Activated naive CD8-positive, alpha-beta T cell (primary cell): Measurements from ENCODE around the gene TRIM44.
"Not testable (repeated sequence)": the region's sequence is repeated elsewhere in the genome, so short reads cannot be mapped to it uniquely, and the experiment has no call there.

Experiments
- H3K27ac Mint-ChIP-seq: one replicate; pipeline ENCODE4 v1.8.0; 2021; ENCODE audit warnings: mixed read lengths
- H3K27me3 Mint-ChIP-seq: one replicate; pipeline ENCODE4 v1.8.0; 2021; ENCODE audit warnings: mixed read lengths
- H3K36me3 Mint-ChIP-seq: one replicate; pipeline ENCODE4 v1.8.0; 2021; ENCODE audit warnings: mixed read lengths
- H3K4me1 Mint-ChIP-seq: one replicate; pipeline ENCODE4 v1.8.0; 2021; ENCODE audit warnings: low read depth, mixed read lengths
- H3K4me3 Mint-ChIP-seq: one replicate; pipeline ENCODE4 v1.8.0; 2021; ENCODE audit warnings: mild to moderate bottlenecking, mixed read lengths
- H3K9me3 Mint-ChIP-seq: one replicate; pipeline ENCODE4 v1.8.0; 2021; ENCODE audit warnings: low read depth, mixed read lengths

TRIM44 gene

GRCh38 chr11:35764417-35764816 lies 101.8 kb downstream of the TRIM44 start:
- H3K4me3 Mint-ChIP-seq: no peak overlapping the region
- H3K27me3 Mint-ChIP-seq: no peaks in the 10 kb centered on the region
- H3K4me1 Mint-ChIP-seq: peaks cover 45% of the 10 kb centered on the region
- peaks cover 39% of the 10 kb centered on the region for H3K36me3 Mint-ChIP-seq
- H3K27ac Mint-ChIP-seq: no peak overlapping the region
- H3K9me3 Mint-ChIP-seq: peaks cover 4% of the 10 kb centered on the region

- Mint-ChIP-seq H3K36me3 (peaks cover 42% of the 10 kb centered on the region), H3K27ac (no peak overlapping the region), H3K9me3 (peaks cover 4% of the 10 kb centered on the region), H3K4me1 (peaks cover 37% of the 10 kb centered on the region), H3K27me3 (no peaks in the 10 kb centered on the region), H3K4me3 (no peak overlapping the region)
Measured at GRCh38 chr11:35765211-35765610, 102.6 kb downstream of the TRIM44 start.

GRCh38 chr11:35766651-35767050 lies 104.1 kb downstream of the TRIM44 start:
- H3K27ac Mint-ChIP-seq: no peak overlapping the region
- H3K27me3 Mint-ChIP-seq: no peaks in the 10 kb centered on the region
- peaks cover 45% of the 10 kb centered on the region for H3K36me3 Mint-ChIP-seq
- peaks cover 24% of the 10 kb centered on the region for H3K4me1 Mint-ChIP-seq
- no peak overlapping the region for H3K4me3 Mint-ChIP-seq
- H3K9me3 Mint-ChIP-seq: peaks cover 4% of the 10 kb centered on the region

- not testable (repeated sequence) for H3K4me3 Mint-ChIP-seq, H3K27me3 Mint-ChIP-seq, H3K27ac Mint-ChIP-seq
- H3K9me3 Mint-ChIP-seq: peaks cover 13% of the 10 kb centered on the region
- peaks cover 12% of the 10 kb centered on the region for H3K4me1 Mint-ChIP-seq
- H3K36me3 Mint-ChIP-seq: peaks cover 41% of the 10 kb centered on the region
Measured at GRCh38 chr11:35770425-35770824, 107.8 kb downstream of the TRIM44 start.

- Mint-ChIP-seq H3K36me3 (peaks cover 41% of the 10 kb centered on the region), H3K27ac (no peak overlapping the region), H3K9me3 (peaks cover 13% of the 10 kb centered on the region), H3K4me3 (no peak overlapping the region), H3K4me1 (peaks cover 12% of the 10 kb centered on the region), H3K27me3 (no peaks in the 10 kb centered on the region)
Measured at GRCh38 chr11:35771722-35772121, 109.1 kb downstream of the TRIM44 start.

GRCh38 chr11:35777241-35777640 lies 114.7 kb downstream of the TRIM44 start:
- H3K27me3 Mint-ChIP-seq, H3K4me3 Mint-ChIP-seq, H3K27ac Mint-ChIP-seq: not testable (repeated sequence)
- peaks cover 13% of the 10 kb centered on the region for H3K9me3 Mint-ChIP-seq
- H3K36me3 Mint-ChIP-seq: peaks cover 27% of the 10 kb centered on the region
- H3K4me1 Mint-ChIP-seq: peaks cover 29% of the 10 kb centered on the region

- H3K4me3 Mint-ChIP-seq, H3K27me3 Mint-ChIP-seq, H3K9me3 Mint-ChIP-seq, H3K27ac Mint-ChIP-seq: not testable (repeated sequence)
- Mint-ChIP-seq H3K36me3 (peaks cover 17% of the 10 kb centered on the region), H3K4me1 (peaks cover 40% of the 10 kb centered on the region)
Measured at GRCh38 chr11:35778943-35779342, 116.4 kb downstream of the TRIM44 start.

- Mint-ChIP-seq H3K9me3 (peaks cover 4% of the 10 kb centered on the region), H3K27me3 (no peaks in the 10 kb centered on the region)
Measured at GRCh38 chr11:35779409-35779808, 116.8 kb downstream of the TRIM44 start.

GRCh38 chr11:35780951-35781860 lies 118.6 kb downstream of the TRIM44 start:
- H3K9me3 Mint-ChIP-seq: peaks cover 4% of the 10 kb centered on the region
- peaks cover 13% of the 10 kb centered on the region for H3K36me3 Mint-ChIP-seq
- H3K4me3 Mint-ChIP-seq: no peak overlapping the region
- H3K4me1 Mint-ChIP-seq: peaks cover 57% of the 10 kb centered on the region
- H3K27me3 Mint-ChIP-seq: no peaks in the 10 kb centered on the region
- no peak overlapping the region for H3K27ac Mint-ChIP-seq

More at GRCh38 chr11:35779409-35779808, 116.8 kb downstream of the TRIM44 start:
- Mint-ChIP-seq H3K27ac (no peak overlapping the region), H3K4me1 (peaks cover 43% of the 10 kb centered on the region), H3K4me3 (no peak overlapping the region), H3K36me3 (peaks cover 15% of the 10 kb centered on the region)

GRCh38 chr11:35781861-35782470 lies 119.4 kb downstream of the TRIM44 start:
- Mint-ChIP-seq H3K27me3 (no peaks in the 10 kb centered on the region), H3K36me3 (peaks cover 11% of the 10 kb centered on the region), H3K4me3 (no peak overlapping the region), H3K9me3 (peaks cover 4% of the 10 kb centered on the region), H3K4me1 (peaks cover 64% of the 10 kb centered on the region), H3K27ac (peak overlapping the region; percentile 34)

- Mint-ChIP-seq H3K27me3 (no peaks in the 10 kb centered on the region), H3K36me3 (peaks cover 10% of the 10 kb centered on the region), H3K9me3 (no peaks in the 10 kb centered on the region), H3K27ac (no peak overlapping the region), H3K4me1 (peaks cover 72% of the 10 kb centered on the region), H3K4me3 (no peak overlapping the region)
Measured at GRCh38 chr11:35783809-35784208, 121.2 kb downstream of the TRIM44 start.

GRCh38 chr11:35784699-35785098 lies 122.1 kb downstream of the TRIM44 start:
- peaks cover 7% of the 10 kb centered on the region for H3K36me3 Mint-ChIP-seq
- H3K27ac Mint-ChIP-seq: peak overlapping the region; percentile 43
- peak overlapping the region; percentile 18 for H3K4me3 Mint-ChIP-seq
- peaks cover 70% of the 10 kb centered on the region for H3K4me1 Mint-ChIP-seq
- H3K27me3 Mint-ChIP-seq: no peaks in the 10 kb centered on the region
- H3K9me3 Mint-ChIP-seq: no peaks in the 10 kb centered on the region

GRCh38 chr11:35785287-35786167 lies 123.0 kb downstream of the TRIM44 start:
- no peak overlapping the region for H3K4me3 Mint-ChIP-seq
- H3K36me3 Mint-ChIP-seq: peaks cover 7% of the 10 kb centered on the region
- peaks cover 66% of the 10 kb centered on the region for H3K4me1 Mint-ChIP-seq
- no peaks in the 10 kb centered on the region for H3K9me3 Mint-ChIP-seq
- H3K27me3 Mint-ChIP-seq: no peaks in the 10 kb centered on the region
- H3K27ac Mint-ChIP-seq: peak overlapping the region; percentile 2

GRCh38 chr11:35786188-35786587 lies 123.6 kb downstream of the TRIM44 start:
- H3K27me3 Mint-ChIP-seq: no peaks in the 10 kb centered on the region
- peaks cover 7% of the 10 kb centered on the region for H3K36me3 Mint-ChIP-seq
- H3K27ac Mint-ChIP-seq: no peak overlapping the region
- peaks cover 60% of the 10 kb centered on the region for H3K4me1 Mint-ChIP-seq
- H3K9me3 Mint-ChIP-seq: no peaks in the 10 kb centered on the region
- no peak overlapping the region for H3K4me3 Mint-ChIP-seq
